Effector CD4-positive, alpha-beta T cell (primary cell): ENCODE measurements around the gene ZNF345.

Experiments used
- DNase-seq: peaks from one replicate; pipeline ENCODE4 v3.0.0-alpha.2; 2020
- total RNA-seq: gene quantifications from one replicate; lab custom pipeline; 2026; lab: John Stamatoyannopoulos, UW

The ZNF345 gene
- total RNA-seq = 10.9 reads per million, percentile 33 among the genes with 10 or more reads in this experiment

GRCh38 chr19:36850559-36851442, at the start of gene ZNF345:
TSS of gene ZNF345 (plus strand) at chr19:36850876. CDS start at chr19:36876831, 25,955 bp downstream.
- DNase-seq = peak; percentile 81

DNA sequence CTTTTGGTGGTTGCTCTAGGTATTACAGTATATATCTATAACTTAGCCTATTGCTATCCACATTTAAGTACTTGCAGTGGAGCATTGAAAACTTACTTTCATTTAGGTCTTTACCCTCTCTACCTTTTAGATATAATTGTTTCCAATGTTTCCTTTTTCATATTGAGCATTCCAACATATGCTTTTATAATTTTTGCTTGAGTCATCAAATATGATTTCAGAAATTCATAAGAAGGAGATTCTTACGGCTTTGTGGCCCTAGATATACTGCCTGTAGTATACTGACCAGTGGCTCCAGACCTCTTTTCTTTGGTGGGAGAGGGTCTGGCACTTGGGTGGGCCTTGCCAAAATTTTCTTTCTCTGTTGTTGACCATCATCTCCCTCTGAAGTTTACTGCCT, 45.3 kb upstream of the ZNF345 start:
- no peak for DNase-seq

- no peak for DNase-seq
These were observed 43.6 kb upstream of the ZNF345 start for GRCh38 chr19:36807029-36807428.

DNA sequence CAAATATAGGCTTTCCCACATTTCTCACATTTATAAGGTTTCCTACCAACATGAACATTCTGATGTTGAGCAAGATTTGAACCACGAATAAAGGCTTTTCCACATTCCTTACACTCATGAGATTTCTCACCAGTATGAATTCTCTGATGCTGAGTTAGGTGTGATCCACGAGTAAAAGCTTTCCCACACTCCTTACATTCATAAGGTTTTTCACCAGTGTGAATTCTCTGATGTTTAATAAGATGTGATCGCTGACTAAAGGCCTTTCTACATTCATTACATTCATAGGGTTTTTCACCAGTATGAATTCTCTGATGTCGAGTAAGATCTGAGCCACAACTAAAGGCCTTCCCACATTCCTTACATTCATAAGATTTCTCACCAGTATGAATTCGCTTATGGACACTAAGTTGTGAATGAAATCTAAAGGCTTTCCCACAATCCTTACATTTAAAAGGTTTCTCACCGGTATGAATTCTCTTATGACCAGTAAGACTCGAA, 31.5 kb upstream of the ZNF345 start:
- no peak for DNase-seq

DNA sequence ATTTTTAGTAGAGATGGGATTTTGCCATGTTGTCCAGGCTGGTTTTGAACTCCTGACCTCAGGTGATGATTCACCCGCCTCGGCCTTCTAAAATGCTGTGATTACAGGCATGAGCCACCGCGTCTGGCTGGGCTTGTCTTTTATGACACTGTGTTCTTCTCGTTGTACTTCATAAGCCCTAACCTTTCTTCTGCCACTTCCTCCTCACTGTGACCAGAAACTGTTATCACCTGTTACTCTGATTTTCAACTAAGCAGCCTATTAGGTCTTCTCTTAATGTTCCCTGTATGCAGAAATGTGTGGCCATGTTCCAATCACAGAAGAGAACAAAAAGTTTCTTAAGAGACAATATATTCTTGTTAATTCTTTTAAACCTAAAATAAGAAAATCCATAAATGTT, 28.9 kb upstream of the ZNF345 start:
- DNase-seq = no peak

DNA sequence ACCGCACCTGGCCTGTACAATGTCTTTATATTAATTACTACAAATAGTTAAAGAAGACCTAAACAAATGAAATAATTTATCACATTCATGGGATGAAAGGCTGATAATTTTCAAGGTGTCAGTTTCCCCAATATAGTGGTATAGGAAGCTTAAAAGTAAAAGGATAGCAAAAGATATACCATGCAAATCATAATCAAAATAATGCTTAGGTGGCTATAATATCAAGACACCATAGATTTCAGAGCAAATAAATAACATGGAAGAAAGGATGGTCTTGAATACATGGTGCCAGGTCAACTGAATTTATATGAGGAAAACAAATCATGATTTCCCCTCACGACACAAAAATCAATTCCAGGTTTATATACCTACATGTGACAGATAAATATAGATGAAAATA, 17.2 kb upstream of the ZNF345 start:
- no peak for DNase-seq

GRCh38 chr19:36837176-36837905, 13.3 kb upstream of the ZNF345 start:
- DNase-seq = no peak

- peak; percentile 79 for DNase-seq
These were observed 12.5 kb upstream of the ZNF345 start, which contains the start of gene ZNF790 for GRCh38 chr19:36837906-36838783. TSS of gene ZNF790 (minus strand) at chr19:36838387. CDS start at chr19:36825619, 12,768 bp downstream.

DNA sequence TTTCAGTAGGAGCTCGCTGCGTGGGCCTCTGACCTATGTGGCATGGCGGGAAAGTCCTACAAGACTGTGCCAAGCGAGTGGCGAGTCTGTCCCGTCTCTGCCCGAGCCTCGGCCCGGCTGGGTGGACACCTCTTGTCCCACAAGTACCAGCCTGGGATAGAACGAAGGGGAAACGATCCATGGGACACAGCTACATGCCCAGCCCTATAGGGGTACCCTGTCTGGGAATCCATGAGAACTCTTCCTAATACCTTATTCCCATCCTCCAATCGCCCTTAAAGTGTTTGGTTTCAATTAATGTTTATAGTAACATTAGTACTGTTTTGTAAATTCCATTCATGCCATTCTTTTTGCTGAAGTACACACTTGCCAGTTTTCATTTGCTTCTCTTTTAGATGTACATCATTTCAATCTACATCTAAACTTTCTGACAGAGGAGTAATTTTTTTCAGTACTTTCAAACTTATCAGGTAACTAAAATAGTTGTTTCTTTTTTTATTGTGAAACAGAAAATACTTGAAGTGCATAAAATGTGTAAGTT, 11.8 kb upstream of the ZNF345 start:
- no peak for DNase-seq

- no peak for DNase-seq
These were observed 2.7 kb upstream of the ZNF345 start for GRCh38 chr19:36847968-36848367.

- DNase-seq = peak; percentile 86
These were observed 746 bp upstream of the ZNF345 start for GRCh38 chr19:36849701-36850558.

GRCh38 chr19:36851898-36852297, 1.2 kb downstream of the ZNF345 start:
- no peak for DNase-seq

DNA sequence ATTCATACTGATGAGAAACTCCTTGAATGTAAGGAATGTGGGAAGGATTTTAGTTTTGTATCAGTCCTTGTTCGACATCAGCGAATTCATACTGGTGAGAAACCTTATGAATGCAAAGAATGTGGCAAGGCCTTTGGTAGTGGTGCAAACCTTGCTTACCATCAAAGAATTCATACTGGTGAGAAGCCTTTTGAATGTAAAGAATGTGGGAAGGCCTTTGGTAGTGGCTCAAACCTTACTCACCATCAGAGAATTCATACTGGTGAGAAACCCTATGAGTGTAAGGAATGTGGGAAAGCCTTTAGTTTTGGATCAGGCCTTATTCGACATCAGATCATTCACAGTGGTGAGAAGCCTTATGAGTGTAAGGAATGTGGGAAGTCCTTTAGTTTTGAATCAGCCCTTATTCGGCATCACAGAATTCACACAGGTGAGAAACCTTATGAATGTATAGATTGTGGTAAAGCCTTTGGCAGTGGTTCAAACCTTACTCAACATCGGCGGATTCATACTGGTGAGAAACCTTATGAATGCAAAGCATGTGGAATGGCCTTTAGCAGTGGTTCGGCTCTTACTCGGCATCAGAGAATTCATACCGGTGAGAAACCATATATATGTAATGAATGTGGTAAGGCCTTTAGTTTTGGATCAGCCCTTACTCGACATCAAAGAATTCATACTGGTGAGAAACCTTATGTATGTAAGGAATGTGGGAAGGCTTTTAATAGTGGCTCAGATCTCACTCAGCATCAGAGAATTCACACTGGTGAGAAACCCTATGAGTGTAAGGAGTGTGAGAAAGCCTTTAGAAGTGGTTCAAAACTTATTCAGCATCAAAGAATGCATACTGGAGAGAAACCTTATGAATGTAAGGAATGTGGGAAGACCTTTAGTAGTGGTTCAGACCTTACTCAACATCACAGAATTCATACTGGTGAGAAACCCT, 26.6 kb downstream of the ZNF345 start:
- no peak for DNase-seq

- no peak for DNase-seq
These were observed 41.2 kb downstream of the ZNF345 start for GRCh38 chr19:36891768-36892357.

- no peak for DNase-seq
These were observed 44.2 kb downstream of the ZNF345 start for GRCh38 chr19:36894849-36895383.

DNA sequence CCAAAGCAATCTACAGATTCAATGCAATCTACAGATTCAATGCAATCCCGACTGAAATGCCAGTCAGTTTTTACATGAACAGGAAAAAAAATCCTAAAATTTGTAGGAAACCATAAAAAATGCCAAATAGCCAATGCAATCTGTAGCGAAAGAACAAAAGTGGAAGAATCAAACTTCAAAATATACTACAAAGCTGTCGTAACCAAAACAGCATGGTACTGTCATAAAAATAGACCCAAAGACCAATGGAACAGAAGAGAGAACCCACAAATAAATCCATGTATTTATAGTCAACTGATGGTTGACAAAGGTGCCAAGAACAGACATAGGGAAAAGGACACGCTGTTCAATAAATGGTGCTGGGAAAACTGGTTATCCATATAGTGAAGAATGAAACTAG, 47.7 kb downstream of the ZNF345 start:
- DNase-seq = no peak

DNA sequence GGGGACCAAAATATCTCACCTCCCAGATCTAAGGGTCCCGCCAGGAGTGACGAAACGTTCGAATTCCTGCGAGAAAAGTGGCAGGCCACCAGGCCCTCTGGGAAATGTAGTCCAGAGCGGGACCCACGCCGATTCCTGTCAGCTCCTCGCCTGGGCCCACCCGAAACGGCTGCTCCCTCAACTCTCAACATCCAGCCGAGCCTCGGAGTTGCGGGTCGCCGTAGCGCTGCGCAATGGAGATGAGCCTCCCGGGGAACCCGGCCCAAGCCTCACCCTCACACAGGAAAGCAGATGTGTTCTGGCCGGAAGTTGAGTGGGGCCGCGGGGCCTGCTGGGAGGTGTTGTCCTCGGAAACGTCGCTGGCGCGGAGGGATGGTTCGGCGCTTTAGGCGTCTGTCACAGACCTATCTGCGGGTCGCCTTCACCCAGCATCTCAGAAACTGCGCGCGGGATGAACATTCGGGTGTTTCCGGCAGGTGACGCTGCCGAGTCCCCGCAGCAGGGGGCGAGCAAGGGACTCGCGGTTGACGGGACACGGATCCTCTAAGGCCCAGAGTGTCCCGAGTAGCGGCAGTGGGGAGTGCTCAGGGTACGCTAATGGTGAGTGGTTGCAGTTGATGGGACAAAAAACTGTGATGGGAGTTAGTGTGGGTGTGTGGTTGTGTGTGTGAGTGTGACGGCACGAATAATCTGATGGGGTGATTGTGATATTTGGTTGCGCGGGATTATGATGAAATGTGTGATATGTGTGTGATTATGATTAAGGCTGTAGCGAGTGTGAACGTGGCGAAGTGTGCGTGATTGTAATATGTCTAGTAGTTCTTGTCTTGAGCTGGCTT, 65.5 kb downstream of the ZNF345 start, which contains the start of the genes ZNF568 and ZNF829:
Gene ZNF568 (plus strand): TSS at position 341 of the 839 bp plus-strand sequence. CDS start 6,439 bp downstream, outside the sequence.
Gene ZNF829 (minus strand): TSS at position 300 of the 839 bp plus-strand sequence. CDS start 1,124 bp downstream, outside the sequence.
- DNase-seq = peak; percentile 92

DNA sequence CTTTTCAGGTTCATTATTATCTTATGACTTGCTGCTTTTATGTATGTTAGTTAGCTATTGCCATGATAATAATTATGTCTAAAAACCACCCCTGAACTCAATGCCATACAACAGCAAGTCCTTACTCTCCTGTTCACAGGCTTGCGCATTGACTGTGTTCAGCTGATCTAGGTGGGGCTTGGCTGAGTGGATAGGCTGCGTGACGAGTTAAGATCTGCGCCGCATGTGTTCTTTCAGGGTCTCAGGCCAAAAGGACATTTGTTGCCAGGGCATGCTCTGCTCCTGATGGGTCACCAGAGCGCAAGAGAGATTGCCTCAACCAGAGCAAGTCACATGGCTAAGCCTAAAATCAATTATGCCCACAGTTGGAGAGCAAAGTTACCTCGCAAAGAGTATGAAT, 66.3 kb downstream of the ZNF345 start:
- DNase-seq = no peak
